HG03571 (cell line): ENCODE measurements around the gene ZNF672.
"Not testable (repeated sequence)": the region's sequence is repeated elsewhere in the genome, so short reads cannot be mapped to it uniquely, and the experiment has no call there.

Source experiments
- ATAC-seq: cut with Tn5 transposase; IDR thresholded peaks from one replicate; pipeline ENCODE4 v1.9.1; 2021; ENCODE audit not compliant: unreplicated experiment

Gene ZNF672

GRCh38 chr1:248837781-248838356, at the start of gene ZNF672:
ZNF672 (plus strand) TSS chr1:248838224; CDS start chr1:248847275, 9,051 bp downstream.
- ATAC-seq = peak; percentile 83

- no peak for ATAC-seq
Observed at GRCh38 chr1:248788327-248788726, 49.7 kb upstream of the ZNF672 start.

GRCh38 chr1:248789337-248789736, 48.7 kb upstream of the ZNF672 start:
- not testable (repeated sequence) for ATAC-seq

GRCh38 chr1:248790456-248790855, 47.6 kb upstream of the ZNF672 start:
- no peak for ATAC-seq

GRCh38 chr1:248791010-248791409, 47.0 kb upstream of the ZNF672 start:
- ATAC-seq = no peak

- peak; percentile 62 for ATAC-seq
Observed at GRCh38 chr1:248792342-248792741, 45.7 kb upstream of the ZNF672 start.

- ATAC-seq = peak; percentile 91
Observed at GRCh38 chr1:248793592-248793991, 44.4 kb upstream of the ZNF672 start.

GRCh38 chr1:248794663-248795062, 43.4 kb upstream of the ZNF672 start:
- not testable (repeated sequence) for ATAC-seq

- ATAC-seq = no peak
Observed at GRCh38 chr1:248798791-248799190, 39.2 kb upstream of the ZNF672 start.

GRCh38 chr1:248800459-248800858, 37.6 kb upstream of the ZNF672 start:
- no peak for ATAC-seq

- no peak for ATAC-seq
Observed at GRCh38 chr1:248802454-248802853, 35.6 kb upstream of the ZNF672 start.

- not testable (repeated sequence) for ATAC-seq
Observed at GRCh38 chr1:248803501-248803900, 34.5 kb upstream of the ZNF672 start.

GRCh38 chr1:248804771-248805681, 33.0 kb upstream of the ZNF672 start:
- peak; percentile 94 for ATAC-seq

- ATAC-seq = peak; percentile 7
Observed at GRCh38 chr1:248805876-248806275, 32.1 kb upstream of the ZNF672 start.

GRCh38 chr1:248807067-248807737, 30.8 kb upstream of the ZNF672 start:
- ATAC-seq = no peak

GRCh38 chr1:248808876-248809275, 29.1 kb upstream of the ZNF672 start:
- ATAC-seq = no peak

- no peak for ATAC-seq
Observed at GRCh38 chr1:248810000-248810726, 27.9 kb upstream of the ZNF672 start.

- ATAC-seq = no peak
Observed at GRCh38 chr1:248810727-248811513, 27.1 kb upstream of the ZNF672 start.

- no peak for ATAC-seq
Observed at GRCh38 chr1:248811514-248812490, 26.2 kb upstream of the ZNF672 start.
